ENCODE measurements around the gene ABCE1. TPM values are rescaled to one million over a fixed set of nuclear protein-coding genes. Genes with fewer than 3 reads are reported as not detected.

ABCE1 gene
- polyA plus RNA-seq, 5 donors, result 56.3 to 88.0 (median 83.2) TPM

- no peak for DNase-seq
Observed at GRCh38 chr4:145171911-145172310, 73.8 kb downstream of the ABCE1 start.

DNA sequence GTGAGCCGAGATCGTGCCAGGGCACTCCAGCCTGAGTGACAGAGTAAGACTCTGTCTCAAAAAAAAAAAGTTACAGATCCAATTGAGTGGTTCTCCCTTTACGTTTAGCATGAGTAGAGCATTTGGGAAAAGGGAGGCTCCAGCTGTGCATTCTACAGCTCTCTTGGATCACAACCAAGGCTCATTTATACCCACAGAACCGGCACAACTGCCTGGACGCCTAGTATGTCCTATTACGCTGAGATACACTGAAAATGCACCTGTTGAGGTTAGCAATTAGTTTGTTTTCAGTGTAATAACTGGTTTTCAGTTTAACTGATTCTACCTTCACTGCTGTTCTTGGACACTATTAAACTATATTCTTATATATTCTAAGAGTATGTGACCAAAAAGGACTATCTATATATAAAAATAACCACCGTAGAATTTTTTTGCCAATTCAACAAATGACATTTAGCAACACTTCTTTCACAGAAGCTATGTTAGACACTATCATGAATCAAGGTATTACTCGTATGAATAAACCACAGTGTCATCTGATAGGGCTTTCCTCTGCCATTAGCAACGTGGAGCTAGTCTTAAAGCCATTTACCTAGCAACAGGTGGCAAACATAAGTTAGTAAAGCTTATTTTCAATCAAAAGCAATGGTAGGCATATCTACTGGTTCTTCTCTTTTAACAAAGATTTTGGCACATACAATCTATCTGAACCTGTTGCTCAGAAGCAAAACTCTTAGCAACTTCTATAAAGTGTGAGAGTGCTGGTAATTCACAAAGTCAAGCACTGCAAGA is 78.7 kb downstream of the ABCE1 start:
- no peak for DNase-seq

GRCh38 chr4:145177511-145177905 is 79.4 kb downstream of the ABCE1 start:
- peak in 1 of 2 donors; percentile 23 for DNase-seq

GRCh38 chr4:145177906-145178538 is 79.9 kb downstream of the ABCE1 start:
- DNase-seq, result peak in 1 of 2 donors; percentile 33

- DNase-seq, result peak in 1 of 2 donors; percentile 11
Observed at GRCh38 chr4:145178740-145179280, 80.7 kb downstream of the ABCE1 start.

Other genes starting within 250 kb of the ABCE1 start
- gene ANAPC10, start 115 bp upstream of the ABCE1 start, polyA plus RNA-seq (ENCODE audit: insufficient read depth in 1 of 5, insufficient read length in 5 of 5, low replicate concordance in 1 of 5), result 10 to 100 TPM; 25.2 to 35.1 (median 32.9) TPM
- gene OTUD4, start 82.3 kb downstream of the ABCE1 start, polyA plus RNA-seq (ENCODE audit: insufficient read depth in 1 of 5, insufficient read length in 5 of 5, low replicate concordance in 1 of 5), result 10 to 100 TPM; 29.4 to 45.5 (median 40.9) TPM

Measured in right lung (tissue), 5 donors.